Fibroblast of skin of right quadriceps (primary cell): Measurements from ENCODE around the gene FBH1.
"Not testable (repeated sequence)": the region's sequence is repeated elsewhere in the genome, so short reads cannot be mapped to it uniquely, and the experiment has no call there.

ENCODE experiments used
- DNase-seq: peaks from one replicate; pipeline ENCODE4 v3.0.0-alpha.2; 2013

FBH1 gene

GRCh38 chr10:5877041-5877440, 13.0 kb upstream of the FBH1 start:
- DNase-seq = not testable (repeated sequence)

GRCh38 chr10:5882961-5883360, 7.1 kb upstream of the FBH1 start:
- DNase-seq = no peak

GRCh38 chr10:5885619-5886018, 4.4 kb upstream of the FBH1 start:
- no peak for DNase-seq

GRCh38 chr10:5887029-5887428, 3.0 kb upstream of the FBH1 start:
- DNase-seq = no peak

GRCh38 chr10:5887641-5888040, 2.4 kb upstream of the FBH1 start:
- no peak for DNase-seq

GRCh38 chr10:5888351-5888750, 1.7 kb upstream of the FBH1 start:
- DNase-seq = peak; percentile 31

GRCh38 chr10:5888843-5889623, 1.0 kb upstream of the FBH1 start:
- DNase-seq = peak; percentile 23

GRCh38 chr10:5890452-5890915, 441 bp downstream of the FBH1 start:
- no peak for DNase-seq

- DNase-seq = no peak
These were observed 966 bp downstream of the FBH1 start for GRCh38 chr10:5891009-5891408.

- DNase-seq = no peak
These were observed 2.0 kb downstream of the FBH1 start for GRCh38 chr10:5892007-5892406.

- DNase-seq = no peak
These were observed 3.3 kb downstream of the FBH1 start for GRCh38 chr10:5893321-5893720.

GRCh38 chr10:5894403-5894802, 4.4 kb downstream of the FBH1 start:
- no peak for DNase-seq

GRCh38 chr10:5894873-5895272, 4.8 kb downstream of the FBH1 start:
- no peak for DNase-seq

- no peak for DNase-seq
These were observed 5.3 kb downstream of the FBH1 start for GRCh38 chr10:5895365-5895764.

GRCh38 chr10:5895804-5896203, 5.8 kb downstream of the FBH1 start:
- DNase-seq = no peak

- DNase-seq = no peak
These were observed 6.4 kb downstream of the FBH1 start for GRCh38 chr10:5896208-5897052.

- no peak for DNase-seq
These were observed 7.0 kb downstream of the FBH1 start for GRCh38 chr10:5897053-5897340.

- no peak for DNase-seq
These were observed 7.5 kb downstream of the FBH1 start for GRCh38 chr10:5897504-5897903.

- DNase-seq = no peak
These were observed 8.1 kb downstream of the FBH1 start for GRCh38 chr10:5898163-5898562.

GRCh38 chr10:5900247-5900646, 10.2 kb downstream of the FBH1 start:
- DNase-seq = no peak

GRCh38 chr10:5902511-5903274, 12.7 kb downstream of the FBH1 start:
- no peak for DNase-seq

- no peak for DNase-seq
These were observed 13.5 kb downstream of the FBH1 start for GRCh38 chr10:5903563-5903962.

- DNase-seq = no peak
These were observed 14.2 kb downstream of the FBH1 start for GRCh38 chr10:5904227-5904626.
